PC-3 (cell line): ENCODE data around the gene ANKMY2.

Experiments used
- EZH2 ChIP-seq: fragments of 300-600 bp; sonication (generic); IDR thresholded peaks from one replicate; pipeline ENCODE4 v1.6.1; 2017; ENCODE audit warnings: antibody characterized with exemption, mild to moderate bottlenecking, low read length; ENCODE audit not compliant: unreplicated experiment
- TF ChIP-seq, protein P1 (sequence below): fragments of 300-600 bp; sonication (generic); conservative IDR thresholded peaks from 2 replicates; pipeline ENCODE4 v1.5.1; 2017; ENCODE audit warnings: antibody characterized with exemption, low read depth, mild to moderate bottlenecking, low read length

DNA sequence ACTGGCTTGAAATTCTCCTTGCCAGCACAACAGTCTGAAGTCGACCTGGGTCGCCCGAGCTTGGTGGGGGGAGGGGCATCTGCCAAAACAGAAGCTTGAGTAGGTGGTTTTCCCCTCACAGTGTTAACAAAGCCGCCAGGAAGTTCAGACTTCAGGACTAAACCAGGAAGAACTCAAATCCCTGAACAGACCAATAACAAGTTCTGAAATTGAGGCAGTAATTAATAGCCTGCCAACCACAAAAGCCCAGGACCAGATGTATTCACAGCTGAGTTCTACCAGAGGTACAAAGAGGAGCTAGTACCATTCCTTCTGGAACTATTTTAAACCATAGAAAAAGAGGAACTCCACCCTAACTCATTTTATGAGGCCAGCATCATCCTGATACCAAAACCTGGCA lies 73.6 kb downstream of the ANKMY2 start:
- TF ChIP-seq EZH2: no peak
- TF ChIP-seq, protein P1, sequence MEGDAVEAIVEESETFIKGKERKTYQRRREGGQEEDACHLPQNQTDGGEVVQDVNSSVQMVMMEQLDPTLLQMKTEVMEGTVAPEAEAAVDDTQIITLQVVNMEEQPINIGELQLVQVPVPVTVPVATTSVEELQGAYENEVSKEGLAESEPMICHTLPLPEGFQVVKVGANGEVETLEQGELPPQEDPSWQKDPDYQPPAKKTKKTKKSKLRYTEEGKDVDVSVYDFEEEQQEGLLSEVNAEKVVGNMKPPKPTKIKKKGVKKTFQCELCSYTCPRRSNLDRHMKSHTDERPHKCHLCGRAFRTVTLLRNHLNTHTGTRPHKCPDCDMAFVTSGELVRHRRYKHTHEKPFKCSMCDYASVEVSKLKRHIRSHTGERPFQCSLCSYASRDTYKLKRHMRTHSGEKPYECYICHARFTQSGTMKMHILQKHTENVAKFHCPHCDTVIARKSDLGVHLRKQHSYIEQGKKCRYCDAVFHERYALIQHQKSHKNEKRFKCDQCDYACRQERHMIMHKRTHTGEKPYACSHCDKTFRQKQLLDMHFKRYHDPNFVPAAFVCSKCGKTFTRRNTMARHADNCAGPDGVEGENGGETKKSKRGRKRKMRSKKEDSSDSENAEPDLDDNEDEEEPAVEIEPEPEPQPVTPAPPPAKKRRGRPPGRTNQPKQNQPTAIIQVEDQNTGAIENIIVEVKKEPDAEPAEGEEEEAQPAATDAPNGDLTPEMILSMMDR: no peak
